ENCODE data around the gene ENPP6.

Gene ENPP6

DNA sequence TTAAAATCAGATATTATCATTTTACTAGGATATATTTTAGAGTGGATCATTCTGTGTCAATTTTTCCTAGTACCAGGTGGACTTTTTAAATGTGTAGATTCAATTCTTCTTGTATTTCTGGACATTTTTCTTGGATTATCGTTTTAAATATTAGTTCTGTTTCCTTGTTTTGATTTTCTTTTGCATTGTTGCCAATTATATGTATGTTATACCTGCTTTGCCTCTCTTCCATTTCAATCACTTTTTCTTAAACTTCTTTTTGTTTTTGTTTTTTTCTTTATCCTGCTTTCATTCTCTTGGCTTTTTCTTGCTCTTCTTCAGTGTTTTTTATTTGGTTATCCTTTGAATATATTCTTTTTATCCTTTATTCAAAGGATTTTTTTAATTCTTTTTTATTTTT lies 171.5 kb downstream of the ENPP6 start:
- no peak for DNase-seq

GRCh38 chr4:184041156-184041555 lies 176.5 kb downstream of the ENPP6 start:
- no peak for DNase-seq

DNA sequence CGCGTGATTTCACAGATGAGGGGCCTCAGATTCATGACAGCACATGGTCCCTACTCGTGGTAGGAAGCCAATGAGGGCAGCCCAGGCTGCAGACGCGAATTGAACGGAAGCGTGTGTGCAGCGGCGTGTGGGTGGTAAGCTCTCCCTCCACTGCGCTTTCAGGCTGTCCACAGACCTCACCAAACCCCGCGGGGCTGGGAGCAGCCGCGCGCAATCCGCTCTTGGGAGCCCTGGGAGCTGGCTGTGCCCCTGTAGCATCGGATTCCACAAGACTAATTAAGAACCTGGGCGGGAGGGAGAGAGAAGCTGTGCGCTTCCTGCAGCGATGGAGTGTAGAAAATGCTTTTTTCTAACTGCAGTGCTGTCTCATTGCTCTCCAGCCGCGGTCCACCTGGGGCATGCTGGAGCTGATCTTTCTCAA lies 177.7 kb downstream of the ENPP6 start:
- no peak for DNase-seq
